ENCODE measurements around the gene MPG. TPM values are rescaled to one million over a fixed set of nuclear protein-coding genes. Genes with fewer than 3 reads are reported as not detected.
"Not testable (repeated sequence)": the region's sequence is repeated elsewhere in the genome, so short reads cannot be mapped to it uniquely, and the experiment has no call there.

MPG gene
- total RNA-seq, 5 donors from 2014 or later (not counting 1 experiment from before 2014, with no cell fraction given): 18.3 to 48.2 (median 38.7) TPM

- no peak for DNase-seq
- peaks cover 19 to 29% (median 24%) of the 10 kb centered on the region in 3 donors for H3K4me1 Mint-ChIP-seq
- Histone ChIP-seq H3K9me3 (no peaks in the 10 kb centered on the region), H3K27ac (ENCODE audit: low read length) (no peak overlapping the region), H3K36me3 (ENCODE audit: control insufficient read depth in 2 of 2, extremely low read depth in 1 of 2, insufficient read depth in 1 of 2, low read length in 1 of 2) (peaks cover 6 to 48% of the 10 kb centered on the region in 2 donors), H3K4me3 (ENCODE audit: control insufficient read depth in 1 of 2, extremely low read depth in 1 of 2, low read length in 1 of 2) (no peak overlapping the region), H3K27me3 (replicated peaks in 1 of 2; ENCODE audit: control insufficient read depth in 2 of 2, extremely low read depth in 1 of 2, insufficient read depth in 2 of 2, low read length in 1 of 2) (no peaks in the 10 kb centered on the region), H3K4me1 (ENCODE audit: control insufficient read depth in 1 of 2, extremely low read depth in 1 of 2, insufficient read depth in 2 of 2, low read length in 2 of 2) (peaks cover 0 to 13% of the 10 kb centered on the region in 2 experiments)
- no peaks in the 10 kb centered on the region for H3K9me3 Mint-ChIP-seq
- H3K36me3 Mint-ChIP-seq: peaks cover 42% of the 10 kb centered on the region
- CTCF ChIA-PET: interaction anchor here in 1 of 2 donors (1.1 kb wide), 1 partner anchor 24 kb away, joined by 3 read pairs; no protein-coding TSS in a partner anchor
- WGBS (ENCODE audit: insufficient coverage): 88% methylated on average over 3 of the region's 5 CpGs
- ATAC-seq (replicated peaks in 1 of 4): no peak
- H3K4me3 Mint-ChIP-seq: no peak overlapping the region
- no peaks in the 10 kb centered on the region for H3K27me3 Mint-ChIP-seq
- no peak overlapping the region for H3K27ac Mint-ChIP-seq
- POLR2A ChIA-PET: no interaction called here
These were observed 32.6 kb upstream of the MPG start for GRCh38 chr16:45454-45853.

GRCh38 chr16:46510-46909 lies 31.5 kb upstream of the MPG start:
- H3K9me3 Mint-ChIP-seq; ATAC-seq (replicated peaks in 1 of 4); H3K27ac ChIP-seq (ENCODE audit: low read length); H3K27me3 Mint-ChIP-seq; DNase-seq; H3K9me3 ChIP-seq; CTCF ChIA-PET; H3K4me3 Mint-ChIP-seq; POLR2A ChIA-PET; H3K27ac Mint-ChIP-seq; H3K4me3 ChIP-seq (ENCODE audit: control insufficient read depth in 1 of 2, extremely low read depth in 1 of 2, low read length in 1 of 2); H3K27me3 ChIP-seq (replicated peaks in 1 of 2; ENCODE audit: control insufficient read depth in 2 of 2, extremely low read depth in 1 of 2, insufficient read depth in 2 of 2, low read length in 1 of 2): not testable (repeated sequence)
- Mint-ChIP-seq H3K36me3 (peaks cover 49% of the 10 kb centered on the region), H3K4me1 (peaks cover 30 to 39% (median 30%) of the 10 kb centered on the region in 3 donors)
- WGBS (ENCODE audit: insufficient coverage): no CpG with 5 or more reads among the region's 7 CpGs
- H3K4me1 ChIP-seq (ENCODE audit: control insufficient read depth in 1 of 2, extremely low read depth in 1 of 2, insufficient read depth in 2 of 2, low read length in 2 of 2): peaks cover 2 to 22% of the 10 kb centered on the region in 2 experiments
- peaks cover 5 to 56% of the 10 kb centered on the region in 2 donors for H3K36me3 ChIP-seq (ENCODE audit: control insufficient read depth in 2 of 2, extremely low read depth in 1 of 2, insufficient read depth in 1 of 2, low read length in 1 of 2)

DNA sequence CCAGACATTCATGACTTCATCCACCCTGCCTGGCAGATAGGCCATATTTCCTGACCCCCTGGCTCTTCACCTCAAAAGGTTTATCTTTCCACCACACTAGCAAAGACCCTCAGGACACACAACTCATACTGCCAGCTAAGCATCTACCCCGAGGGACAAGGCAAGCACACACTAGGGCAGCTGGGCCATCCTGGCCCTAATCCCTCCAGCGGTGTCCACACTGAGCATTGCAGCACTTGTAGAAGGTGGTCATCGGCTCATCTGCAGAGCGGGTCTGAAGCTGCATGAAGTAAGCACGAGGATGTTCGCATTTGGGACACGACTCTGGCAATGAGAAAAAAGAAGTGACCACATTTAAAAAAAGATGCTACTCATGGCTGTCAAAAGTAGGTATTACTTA lies 30.8 kb upstream of the MPG start:
- Histone ChIP-seq H3K36me3 (ENCODE audit: control insufficient read depth in 2 of 2, extremely low read depth in 1 of 2, insufficient read depth in 1 of 2, low read length in 1 of 2) (peaks cover 3 to 53% of the 10 kb centered on the region in 2 donors), H3K27me3 (replicated peaks in 1 of 2; ENCODE audit: control insufficient read depth in 2 of 2, extremely low read depth in 1 of 2, insufficient read depth in 2 of 2, low read length in 1 of 2) (no peaks in the 10 kb centered on the region), H3K4me1 (ENCODE audit: control insufficient read depth in 1 of 2, extremely low read depth in 1 of 2, insufficient read depth in 2 of 2, low read length in 2 of 2) (peaks cover 2 to 23% of the 10 kb centered on the region in 2 experiments), H3K9me3 (no peaks in the 10 kb centered on the region), H3K27ac (ENCODE audit: low read length) (no peak overlapping the region), H3K4me3 (ENCODE audit: control insufficient read depth in 1 of 2, extremely low read depth in 1 of 2, low read length in 1 of 2) (no peak overlapping the region)
- Mint-ChIP-seq H3K36me3 (peaks cover 44% of the 10 kb centered on the region), H3K27ac (no peak overlapping the region), H3K4me3 (no peak overlapping the region), H3K9me3 (no peaks in the 10 kb centered on the region), H3K27me3 (no peaks in the 10 kb centered on the region), H3K4me1 (peaks cover 28 to 39% (median 29%) of the 10 kb centered on the region in 3 donors)
- ChIA-PET CTCF (no interaction called here), POLR2A (no interaction called here)
- ATAC-seq (replicated peaks in 1 of 4) (no peak), DNase-seq (no peak)
- whole genome bisulfite sequencing (ENCODE audit: insufficient coverage): 94% methylated on average over 3 of the region's 7 CpGs

GRCh38 chr16:50769-51591 lies 27.0 kb upstream of the MPG start:
- WGBS (ENCODE audit: insufficient coverage): 94% methylated on average over 11 of the region's 15 CpGs
- ChIA-PET CTCF (no interaction called here), POLR2A (no interaction called here)

DNA sequence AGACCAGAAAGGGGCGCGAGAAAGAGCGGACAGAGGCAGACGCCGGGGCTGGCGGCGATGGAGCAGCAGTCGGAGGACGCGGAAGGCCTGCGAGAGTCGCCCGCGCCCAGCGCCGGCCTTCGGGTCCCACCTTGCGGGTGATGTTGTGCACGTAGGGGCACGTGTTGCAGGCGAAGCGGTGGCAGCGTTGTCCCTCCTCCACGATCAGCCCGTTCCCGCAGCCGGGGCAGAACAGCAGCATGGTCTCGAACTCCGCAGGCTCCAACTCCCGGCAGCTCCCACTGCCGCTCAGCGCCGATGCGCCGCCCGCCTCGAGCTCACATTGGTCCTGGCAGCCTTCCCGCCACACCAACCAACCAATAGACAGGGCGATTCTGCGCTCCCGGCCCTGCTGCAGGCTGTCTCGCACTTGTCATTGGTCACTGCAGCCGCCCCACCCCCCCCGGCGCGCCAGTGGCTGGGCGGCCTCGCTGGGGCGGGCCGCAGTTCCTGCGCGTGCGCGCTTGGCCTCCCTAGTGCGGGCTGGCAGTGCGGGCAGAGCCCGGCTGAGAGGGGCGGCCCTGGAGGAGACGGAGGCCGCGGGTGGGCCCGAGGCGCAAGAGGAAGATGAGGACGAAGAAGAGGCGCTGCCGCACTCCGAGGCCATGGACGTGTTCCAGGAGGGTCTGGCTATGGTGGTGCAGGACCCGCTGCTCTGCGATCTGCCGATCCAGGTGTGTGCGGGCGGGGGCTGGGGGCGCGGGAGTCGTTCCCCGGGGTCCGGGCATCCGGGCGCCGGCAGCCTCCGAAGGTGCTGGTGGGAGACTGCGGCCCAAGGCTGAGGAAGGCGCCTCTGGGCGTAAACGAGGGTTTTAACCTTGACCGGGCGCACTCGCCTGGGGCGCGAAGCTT lies 24.4 kb upstream of the MPG start, which contains the start of the genes POLR3K and SNRNP25:
Gene POLR3K, minus strand, starts transcription at position 263 of the 891 bp plus-strand sequence. Its CDS starts 22 bp downstream, at position 241.
Gene SNRNP25, plus strand, starts transcription at position 483 of the 891 bp plus-strand sequence. Its CDS starts 189 bp downstream, at position 672.
- H3K9me3 ChIP-seq: no peaks in the 10 kb centered on the region
- WGBS (ENCODE audit: insufficient coverage): under 1% methylated on average over 76 of the region's 91 CpGs
- Mint-ChIP-seq H3K4me1 (peaks cover 28 to 31% (median 28%) of the 10 kb centered on the region in 3 donors), H3K36me3 (peaks cover 18% of the 10 kb centered on the region), H3K9me3 (no peaks in the 10 kb centered on the region), H3K4me3 (peak within 1 kb of the TSS; percentile 97 to 98 (median 97)), H3K27me3 (no peaks in the 10 kb centered on the region), H3K27ac (peak within 1 kb of the TSS; percentile 87 to 93)
- ATAC-seq (replicated peaks in 1 of 4): peak; percentile 95 to 97 (median 96)
- H3K27me3 ChIP-seq (replicated peaks in 1 of 2; ENCODE audit: control insufficient read depth in 2 of 2, extremely low read depth in 1 of 2, insufficient read depth in 2 of 2, low read length in 1 of 2): no peaks in the 10 kb centered on the region
- peak within 1 kb of the TSS; percentile 87 to 88 for H3K4me3 ChIP-seq (ENCODE audit: control insufficient read depth in 1 of 2, extremely low read depth in 1 of 2, low read length in 1 of 2)
- H3K27ac ChIP-seq (ENCODE audit: low read length): peak within 1 kb of the TSS; percentile 44
- peaks cover 7 to 32% of the 10 kb centered on the region in 2 experiments for H3K4me1 ChIP-seq (ENCODE audit: control insufficient read depth in 1 of 2, extremely low read depth in 1 of 2, insufficient read depth in 2 of 2, low read length in 2 of 2)
- ChIA-PET POLR2A (no interaction called here), CTCF (interaction anchor here in 1 of 2 donors (1.1 to 1.4 kb wide), 2 partner anchors 43 to 53 kb away, joined by 11 to 12 read pairs; no protein-coding TSS in a partner anchor)
- peak; percentile 90 to 99 (median 97) for DNase-seq
- H3K36me3 ChIP-seq (ENCODE audit: control insufficient read depth in 2 of 2, extremely low read depth in 1 of 2, insufficient read depth in 1 of 2, low read length in 1 of 2): peaks cover 14 to 27% of the 10 kb centered on the region in 2 donors

More at GRCh38 chr16:50769-51591, 27.0 kb upstream of the MPG start:
- no peak overlapping the region for H3K4me3 ChIP-seq (ENCODE audit: control insufficient read depth in 1 of 2, extremely low read depth in 1 of 2, low read length in 1 of 2)
- H3K4me1 ChIP-seq (ENCODE audit: control insufficient read depth in 1 of 2, extremely low read depth in 1 of 2, insufficient read depth in 2 of 2, low read length in 2 of 2): peaks cover 7 to 32% of the 10 kb centered on the region in 2 experiments
- Mint-ChIP-seq H3K36me3 (peaks cover 20% of the 10 kb centered on the region), H3K4me1 (peaks cover 28 to 34% (median 30%) of the 10 kb centered on the region in 3 donors), H3K27ac (no peak overlapping the region), H3K4me3 (peak overlapping the region; percentile 42 to 97 (median 59)), H3K9me3 (no peaks in the 10 kb centered on the region), H3K27me3 (no peaks in the 10 kb centered on the region)
- no peak overlapping the region for H3K27ac ChIP-seq (ENCODE audit: low read length)
- H3K9me3 ChIP-seq: no peaks in the 10 kb centered on the region
- DNase-seq: no peak
- no peaks in the 10 kb centered on the region for H3K27me3 ChIP-seq (replicated peaks in 1 of 2; ENCODE audit: control insufficient read depth in 2 of 2, extremely low read depth in 1 of 2, insufficient read depth in 2 of 2, low read length in 1 of 2)
- ATAC-seq (replicated peaks in 1 of 4): no peak
- peaks cover 3 to 32% of the 10 kb centered on the region in 2 donors for H3K36me3 ChIP-seq (ENCODE audit: control insufficient read depth in 2 of 2, extremely low read depth in 1 of 2, insufficient read depth in 1 of 2, low read length in 1 of 2)

GRCh38 chr16:54237-54581 lies 23.8 kb upstream of the MPG start:
- 71% methylated on average over 6 of the region's 12 CpGs for WGBS (ENCODE audit: insufficient coverage)
- Histone ChIP-seq H3K27me3 (replicated peaks in 1 of 2; ENCODE audit: control insufficient read depth in 2 of 2, extremely low read depth in 1 of 2, insufficient read depth in 2 of 2, low read length in 1 of 2) (no peaks in the 10 kb centered on the region), H3K27ac (ENCODE audit: low read length) (no peak overlapping the region), H3K36me3 (ENCODE audit: control insufficient read depth in 2 of 2, extremely low read depth in 1 of 2, insufficient read depth in 1 of 2, low read length in 1 of 2) (peaks cover 14 to 27% of the 10 kb centered on the region in 2 donors), H3K4me3 (ENCODE audit: control insufficient read depth in 1 of 2, extremely low read depth in 1 of 2, low read length in 1 of 2) (peak overlapping the region; percentile 67 to 88), H3K9me3 (no peaks in the 10 kb centered on the region), H3K4me1 (ENCODE audit: control insufficient read depth in 1 of 2, extremely low read depth in 1 of 2, insufficient read depth in 2 of 2, low read length in 2 of 2) (peaks cover 7 to 32% of the 10 kb centered on the region in 2 experiments)
- peak overlapping the region in 1 of 2 donors; percentile 58 for H3K27ac Mint-ChIP-seq
- H3K9me3 Mint-ChIP-seq: no peaks in the 10 kb centered on the region
- ChIA-PET POLR2A (no interaction called here), CTCF (interaction anchor here in 1 of 2 donors (1.1 kb wide), 1 partner anchor 53 kb away, joined by 12 read pairs; no protein-coding TSS in a partner anchor)
- no peak for ATAC-seq (replicated peaks in 1 of 4)
- DNase-seq: no peak
- no peaks in the 10 kb centered on the region for H3K27me3 Mint-ChIP-seq
- peaks cover 18% of the 10 kb centered on the region for H3K36me3 Mint-ChIP-seq
- peaks cover 28 to 31% (median 28%) of the 10 kb centered on the region in 3 donors for H3K4me1 Mint-ChIP-seq
- H3K4me3 Mint-ChIP-seq: peak overlapping the region; percentile 97 to 98 (median 97)
